Measurements from ENCODE around the gene GALNT9.

DNA sequence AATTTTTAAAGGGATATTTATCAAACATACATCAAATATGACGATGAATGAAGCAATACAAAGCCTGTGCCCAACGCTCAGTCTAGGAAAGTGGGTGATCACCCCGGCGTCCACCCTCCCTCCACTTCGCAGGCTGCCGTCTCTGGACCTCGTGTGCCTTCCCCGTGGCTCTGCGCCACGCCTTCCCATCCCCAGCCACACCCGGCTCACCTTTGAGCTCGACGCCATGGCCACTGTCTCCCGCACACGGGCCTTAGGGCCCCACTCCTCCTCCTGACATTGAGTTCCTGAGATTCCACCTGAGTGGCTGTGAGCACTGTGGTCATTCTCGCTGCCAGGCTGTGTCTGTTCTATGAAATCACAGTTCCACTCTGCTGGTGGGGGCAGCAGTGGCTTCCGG, 56.7 kb downstream of the GALNT9 start:
- TF ChIP-seq, protein P1, sequence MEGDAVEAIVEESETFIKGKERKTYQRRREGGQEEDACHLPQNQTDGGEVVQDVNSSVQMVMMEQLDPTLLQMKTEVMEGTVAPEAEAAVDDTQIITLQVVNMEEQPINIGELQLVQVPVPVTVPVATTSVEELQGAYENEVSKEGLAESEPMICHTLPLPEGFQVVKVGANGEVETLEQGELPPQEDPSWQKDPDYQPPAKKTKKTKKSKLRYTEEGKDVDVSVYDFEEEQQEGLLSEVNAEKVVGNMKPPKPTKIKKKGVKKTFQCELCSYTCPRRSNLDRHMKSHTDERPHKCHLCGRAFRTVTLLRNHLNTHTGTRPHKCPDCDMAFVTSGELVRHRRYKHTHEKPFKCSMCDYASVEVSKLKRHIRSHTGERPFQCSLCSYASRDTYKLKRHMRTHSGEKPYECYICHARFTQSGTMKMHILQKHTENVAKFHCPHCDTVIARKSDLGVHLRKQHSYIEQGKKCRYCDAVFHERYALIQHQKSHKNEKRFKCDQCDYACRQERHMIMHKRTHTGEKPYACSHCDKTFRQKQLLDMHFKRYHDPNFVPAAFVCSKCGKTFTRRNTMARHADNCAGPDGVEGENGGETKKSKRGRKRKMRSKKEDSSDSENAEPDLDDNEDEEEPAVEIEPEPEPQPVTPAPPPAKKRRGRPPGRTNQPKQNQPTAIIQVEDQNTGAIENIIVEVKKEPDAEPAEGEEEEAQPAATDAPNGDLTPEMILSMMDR (IDR thresholded peaks at IDR 0.05; ENCODE audit: borderline replicate concordance, extremely low read depth, low read length, poor library complexity, severe bottlenecking): no peak
- no peak for TF ChIP-seq EZH2 (IDR thresholded peaks at IDR 0.05; ENCODE audit: borderline replicate concordance, low read depth, low read length, severe bottlenecking)

Data from DND-41 (cell line).